DMS53 treated with DMSO at 0.1 percent for 48 hours (cell line): Measurements from ENCODE around the gene CITED2.
"Not testable (repeated sequence)": the region's sequence is repeated elsewhere in the genome, so short reads cannot be mapped to it uniquely, and the experiment has no call there.

Source experiments
- DNase-seq: peaks from one replicate; lab custom pipeline; 2025; ENCODE audit not compliant: unreplicated experiment; lab: John Stamatoyannopoulos, UW

The CITED2 gene

GRCh38 chr6:139374357-139375225 lies at the start of gene CITED2:
TSS of gene CITED2 (minus strand) at chr6:139374648. CDS start at chr6:139373944, 704 bp downstream.
- DNase-seq: peak; percentile 71

- no peak for DNase-seq
Measured at GRCh38 chr6:139423037-139423703, 48.7 kb upstream of the CITED2 start.

- DNase-seq: no peak
Measured at GRCh38 chr6:139422105-139423036, 47.9 kb upstream of the CITED2 start.

- no peak for DNase-seq
Measured at GRCh38 chr6:139418481-139419132, 44.2 kb upstream of the CITED2 start.

- DNase-seq: no peak
Measured at GRCh38 chr6:139416146-139416545, 41.7 kb upstream of the CITED2 start.

GRCh38 chr6:139415365-139415764 lies 40.9 kb upstream of the CITED2 start:
- DNase-seq: no peak

GRCh38 chr6:139412103-139412502 lies 37.7 kb upstream of the CITED2 start:
- DNase-seq: not testable (repeated sequence)

GRCh38 chr6:139409026-139409425 lies 34.6 kb upstream of the CITED2 start:
- DNase-seq: no peak

- DNase-seq: no peak
Measured at GRCh38 chr6:139407718-139408222, 33.3 kb upstream of the CITED2 start.

GRCh38 chr6:139406577-139407343 lies 32.3 kb upstream of the CITED2 start:
- DNase-seq: no peak

- no peak for DNase-seq
Measured at GRCh38 chr6:139402876-139403386, 28.5 kb upstream of the CITED2 start.

GRCh38 chr6:139398658-139399057 lies 24.2 kb upstream of the CITED2 start:
- no peak for DNase-seq

GRCh38 chr6:139395891-139396301 lies 21.4 kb upstream of the CITED2 start:
- DNase-seq: no peak

- DNase-seq: no peak
Measured at GRCh38 chr6:139395371-139395770, 20.9 kb upstream of the CITED2 start.

GRCh38 chr6:139394027-139394649 lies 19.7 kb upstream of the CITED2 start:
- no peak for DNase-seq

GRCh38 chr6:139392794-139393193 lies 18.3 kb upstream of the CITED2 start:
- DNase-seq: no peak

GRCh38 chr6:139391709-139392108 lies 17.3 kb upstream of the CITED2 start:
- no peak for DNase-seq

GRCh38 chr6:139390447-139390846 lies 16.0 kb upstream of the CITED2 start:
- DNase-seq: no peak

GRCh38 chr6:139388384-139388783 lies 13.9 kb upstream of the CITED2 start:
- no peak for DNase-seq
